GM10266 (cell line): ENCODE results near the gene ERGIC1.

Experiments used
- DNase-seq: peaks from one replicate; pipeline ENCODE4 v3.0.0; 2012; ENCODE audit errors: extremely low spot score
- CTCF ChIP-seq: IDR thresholded peaks from 2 replicates; pipeline ENCODE4 v1.5.1; 2012; ENCODE audit warnings: mild to moderate bottlenecking, low read depth; ENCODE audit not compliant: control insufficient read depth, insufficient read depth; ENCODE audit errors: missing control alignments

The ERGIC1 gene

GRCh38 chr5:172921906-172922305, 87.9 kb downstream of the ERGIC1 start:
- no peak for DNase-seq
- no peak for TF ChIP-seq CTCF

- DNase-seq = no peak
- no peak for TF ChIP-seq CTCF
These were observed 89.5 kb downstream of the ERGIC1 start for GRCh38 chr5:172923539-172923938.

GRCh38 chr5:172925336-172925948, 91.4 kb downstream of the ERGIC1 start:
- DNase-seq = no peak

GRCh38 chr5:172926008-172926523, 92.0 kb downstream of the ERGIC1 start:
- DNase-seq = no peak
- no peak for TF ChIP-seq CTCF

More at GRCh38 chr5:172925336-172925948, 91.4 kb downstream of the ERGIC1 start:
- no peak for TF ChIP-seq CTCF

- TF ChIP-seq CTCF = no peak
- no peak for DNase-seq
These were observed 92.7 kb downstream of the ERGIC1 start for GRCh38 chr5:172926796-172927195.

GRCh38 chr5:172929371-172929838, 95.4 kb downstream of the ERGIC1 start:
- no peak for TF ChIP-seq CTCF
- no peak for DNase-seq

- no peak for TF ChIP-seq CTCF
- DNase-seq = no peak
These were observed 97.0 kb downstream of the ERGIC1 start for GRCh38 chr5:172931001-172931536.
